ENCODE measurements around the gene SBK2.

Gene SBK2

DNA sequence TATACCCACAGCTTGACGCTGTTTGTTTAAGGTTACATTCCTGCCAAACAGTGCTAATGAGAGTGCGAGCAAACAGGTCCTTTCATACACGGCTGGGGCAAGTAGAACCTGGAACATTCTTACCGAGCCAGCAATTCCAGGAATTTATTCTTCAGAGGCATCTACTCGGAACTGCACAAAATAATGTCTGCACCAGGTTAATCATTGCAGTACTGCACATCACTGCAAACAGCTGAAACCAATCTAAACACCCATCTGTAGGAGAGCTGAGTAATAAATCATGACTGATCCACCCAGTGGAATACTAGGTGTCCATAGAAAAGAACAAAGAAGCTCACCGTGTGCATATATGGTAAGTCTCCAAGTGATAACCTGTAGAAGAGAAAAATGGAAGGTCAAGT lies 44.9 kb upstream of the SBK2 start:
- Histone ChIP-seq H2AFZ (ENCODE audit: low read depth, low read length, severe bottlenecking) (no peak overlapping the region), H3K4me3 (ENCODE audit: insufficient read depth, low read length, poor library complexity, severe bottlenecking) (no peak overlapping the region), H3F3A (ENCODE audit: insufficient read depth) (0 out of 2 replicates have a peak, but pooled peaks cover 2% of the 10 kb centered on the region), H3K9ac (ENCODE audit: low read length) (no peak overlapping the region), H3K27ac (ENCODE audit: low read depth, low read length) (no peak overlapping the region), H3K79me2 (ENCODE audit: insufficient read depth, low read length) (no peaks in the 10 kb centered on the region), H3K9me2 (replicated peaks; ENCODE audit: insufficient read depth, low read length) (no peaks in the 10 kb centered on the region), H3K9me3 (ENCODE audit: insufficient read depth, low read length) (no peaks in the 10 kb centered on the region), H4K20me1 (ENCODE audit: low read depth, low read length) (no peaks in the 10 kb centered on the region), H3K36me3 (ENCODE audit: low read length) (no peaks in the 10 kb centered on the region), H3K27me3 (ENCODE audit: low read length) (no peaks in the 10 kb centered on the region), H3K4me2 (ENCODE audit: low read depth, low read length, poor library complexity, severe bottlenecking) (no peak overlapping the region)
- no peak for TF ChIP-seq EZH2phosphoT487 (conservative IDR thresholded peaks at IDR 0.05; ENCODE audit: low read length)
- TF ChIP-seq, protein P1, sequence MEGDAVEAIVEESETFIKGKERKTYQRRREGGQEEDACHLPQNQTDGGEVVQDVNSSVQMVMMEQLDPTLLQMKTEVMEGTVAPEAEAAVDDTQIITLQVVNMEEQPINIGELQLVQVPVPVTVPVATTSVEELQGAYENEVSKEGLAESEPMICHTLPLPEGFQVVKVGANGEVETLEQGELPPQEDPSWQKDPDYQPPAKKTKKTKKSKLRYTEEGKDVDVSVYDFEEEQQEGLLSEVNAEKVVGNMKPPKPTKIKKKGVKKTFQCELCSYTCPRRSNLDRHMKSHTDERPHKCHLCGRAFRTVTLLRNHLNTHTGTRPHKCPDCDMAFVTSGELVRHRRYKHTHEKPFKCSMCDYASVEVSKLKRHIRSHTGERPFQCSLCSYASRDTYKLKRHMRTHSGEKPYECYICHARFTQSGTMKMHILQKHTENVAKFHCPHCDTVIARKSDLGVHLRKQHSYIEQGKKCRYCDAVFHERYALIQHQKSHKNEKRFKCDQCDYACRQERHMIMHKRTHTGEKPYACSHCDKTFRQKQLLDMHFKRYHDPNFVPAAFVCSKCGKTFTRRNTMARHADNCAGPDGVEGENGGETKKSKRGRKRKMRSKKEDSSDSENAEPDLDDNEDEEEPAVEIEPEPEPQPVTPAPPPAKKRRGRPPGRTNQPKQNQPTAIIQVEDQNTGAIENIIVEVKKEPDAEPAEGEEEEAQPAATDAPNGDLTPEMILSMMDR (IDR thresholded peaks at IDR 0.05; ENCODE audit: insufficient read depth, low read length, poor library complexity, severe bottlenecking), result no peak

DNA sequence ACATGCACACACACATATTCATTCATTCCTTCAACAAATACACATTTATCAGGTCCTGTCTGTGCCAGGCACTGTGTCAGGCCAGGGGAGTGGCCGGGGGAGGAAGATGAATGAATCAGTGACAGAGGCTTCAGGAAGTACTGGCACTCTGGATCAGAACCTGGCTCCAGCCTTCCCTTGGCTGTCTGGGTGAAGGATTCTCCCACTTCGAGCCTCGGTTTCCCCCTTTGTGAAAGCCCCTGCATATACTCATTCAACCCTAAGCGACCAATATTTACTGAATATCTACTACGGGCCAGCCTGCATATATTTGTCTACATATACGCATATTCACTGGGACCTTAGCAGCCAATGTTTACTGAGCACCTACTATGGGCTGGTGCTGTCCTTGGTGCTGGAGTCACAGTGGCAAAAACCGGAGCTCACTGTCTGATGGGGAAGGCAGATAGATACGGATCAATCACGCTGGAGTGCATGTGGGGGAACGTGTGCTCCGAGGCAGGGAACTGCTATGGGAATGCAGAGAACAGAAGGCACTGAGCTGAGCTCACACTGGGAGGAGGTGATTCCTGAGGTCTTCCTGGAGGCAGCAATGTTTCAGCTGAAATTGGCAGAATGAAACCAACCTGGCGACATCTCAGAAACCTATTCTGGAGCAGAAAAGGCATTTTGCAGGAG lies 44.4 kb upstream of the SBK2 start:
- Histone ChIP-seq H3K27me3 (ENCODE audit: low read length) (no peaks in the 10 kb centered on the region), H3K9me2 (replicated peaks; ENCODE audit: insufficient read depth, low read length) (no peaks in the 10 kb centered on the region), H3F3A (ENCODE audit: insufficient read depth) (0 out of 2 replicates have a peak, but pooled peaks cover 3% of the 10 kb centered on the region), H3K9me3 (ENCODE audit: insufficient read depth, low read length) (no peaks in the 10 kb centered on the region), H2AFZ (ENCODE audit: low read depth, low read length, severe bottlenecking) (peak overlapping the region; percentile 90), H3K4me3 (ENCODE audit: insufficient read depth, low read length, poor library complexity, severe bottlenecking) (peak overlapping the region; percentile 87), H3K36me3 (ENCODE audit: low read length) (no peaks in the 10 kb centered on the region), H3K79me2 (ENCODE audit: insufficient read depth, low read length) (no peaks in the 10 kb centered on the region), H3K9ac (ENCODE audit: low read length) (peak overlapping the region; percentile 81), H3K27ac (ENCODE audit: low read depth, low read length) (no peak overlapping the region), H4K20me1 (ENCODE audit: low read depth, low read length) (no peaks in the 10 kb centered on the region), H3K4me2 (ENCODE audit: low read depth, low read length, poor library complexity, severe bottlenecking) (peak overlapping the region; percentile 57)
- TF ChIP-seq EZH2phosphoT487 (conservative IDR thresholded peaks at IDR 0.05; ENCODE audit: low read length), result no peak
- TF ChIP-seq, protein P1 (IDR thresholded peaks at IDR 0.05; ENCODE audit: insufficient read depth, low read length, poor library complexity, severe bottlenecking), result no peak

DNA sequence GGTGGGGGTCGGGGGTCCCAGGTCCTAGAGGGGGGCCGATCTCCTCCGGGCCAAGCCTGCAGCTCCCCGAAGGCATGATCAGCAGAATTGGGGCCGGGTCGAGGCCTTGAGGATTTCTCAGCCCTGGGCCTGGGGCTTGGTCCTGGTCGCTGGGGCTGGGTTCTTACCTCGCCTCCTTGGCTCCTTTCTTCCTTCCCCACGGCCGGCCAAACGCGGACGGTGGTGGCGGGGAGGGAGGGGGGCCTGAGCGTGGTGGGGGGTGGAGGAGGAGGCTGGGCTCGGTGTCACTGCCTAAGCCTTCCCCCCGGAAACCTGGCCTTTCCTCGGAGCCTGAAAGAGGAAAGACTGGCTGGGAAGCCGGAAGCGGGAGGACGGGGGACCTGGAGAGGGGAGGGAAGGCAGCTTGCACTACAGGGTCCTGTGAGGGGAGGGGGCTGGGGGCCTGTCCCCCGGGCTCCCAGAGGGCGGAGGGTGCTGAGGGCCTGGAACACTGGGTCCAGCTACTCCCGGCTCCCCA lies 43.8 kb upstream of the SBK2 start, which contains the start of gene ZNF579:
ZNF579 (minus strand) TSS at position 221 of the 517 bp plus-strand sequence. CDS start 1,209 bp downstream, outside the sequence.
- Histone ChIP-seq H3K79me2 (ENCODE audit: insufficient read depth, low read length) (no peaks in the 10 kb centered on the region), H2AFZ (ENCODE audit: low read depth, low read length, severe bottlenecking) (peak within 1 kb of the TSS; percentile 90), H3K9me2 (replicated peaks; ENCODE audit: insufficient read depth, low read length) (no peaks in the 10 kb centered on the region), H3K27ac (ENCODE audit: low read depth, low read length) (peak within 1 kb of the TSS; percentile 37), H4K20me1 (ENCODE audit: low read depth, low read length) (no peaks in the 10 kb centered on the region), H3K9ac (ENCODE audit: low read length) (peak within 1 kb of the TSS; percentile 81), H3K36me3 (ENCODE audit: low read length) (no peaks in the 10 kb centered on the region), H3K4me2 (ENCODE audit: low read depth, low read length, poor library complexity, severe bottlenecking) (peak within 1 kb of the TSS; percentile 57), H3K27me3 (ENCODE audit: low read length) (no peaks in the 10 kb centered on the region), H3F3A (ENCODE audit: insufficient read depth) (0 out of 2 replicates have a peak, but pooled peaks cover 3% of the 10 kb centered on the region), H3K9me3 (ENCODE audit: insufficient read depth, low read length) (no peaks in the 10 kb centered on the region), H3K4me3 (ENCODE audit: insufficient read depth, low read length, poor library complexity, severe bottlenecking) (peak within 1 kb of the TSS; percentile 87)
- TF ChIP-seq EZH2phosphoT487 (conservative IDR thresholded peaks at IDR 0.05; ENCODE audit: low read length), result no peak
- TF ChIP-seq, protein P1 (IDR thresholded peaks at IDR 0.05; ENCODE audit: insufficient read depth, low read length, poor library complexity, severe bottlenecking), result no peak
